Measurements from ENCODE around the gene PRDM5.

DNA sequence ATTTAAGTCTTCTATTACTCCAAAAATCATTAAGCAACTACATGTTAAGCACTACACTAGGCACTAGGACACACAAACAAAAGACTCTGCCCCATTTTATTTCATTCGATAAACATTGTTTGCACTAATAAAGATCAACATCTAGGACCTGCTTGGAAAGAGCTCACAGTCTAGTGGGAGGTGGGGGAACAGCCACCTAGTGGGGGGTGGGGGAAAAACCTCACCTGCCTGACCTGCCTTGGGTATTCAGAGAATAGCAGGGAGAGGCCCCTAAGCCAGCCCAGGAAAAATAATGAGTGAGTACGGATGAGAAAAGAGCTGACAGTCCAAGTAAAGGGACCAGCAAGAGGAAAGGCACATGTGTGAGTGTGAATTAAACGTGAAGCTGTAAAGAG is 52.2 kb downstream of the PRDM5 start:
- no peak for TF ChIP-seq POLR2A (IDR thresholded peaks at IDR 0.05)
- TF ChIP-seq CTCF (IDR thresholded peaks at IDR 0.05): no peak
